WTC11 (cell line): ENCODE results near the gene FBLN2.

Experiments
- CTCF ChIP-seq: fragments of 200-600 bp; IDR thresholded peaks from 2 replicates; pipeline ENCODE4 v1.8.0; 2022; ENCODE audit warnings: antibody characterized with exemption
- TEAD4 ChIP-seq: sonication (generic); formaldehyde crosslinking; IDR thresholded peaks from 2 replicates; pipeline ENCODE4 v1.8.0; 2022; ENCODE audit warnings: mild to moderate bottlenecking, missing genetic modification reagents

DNA sequence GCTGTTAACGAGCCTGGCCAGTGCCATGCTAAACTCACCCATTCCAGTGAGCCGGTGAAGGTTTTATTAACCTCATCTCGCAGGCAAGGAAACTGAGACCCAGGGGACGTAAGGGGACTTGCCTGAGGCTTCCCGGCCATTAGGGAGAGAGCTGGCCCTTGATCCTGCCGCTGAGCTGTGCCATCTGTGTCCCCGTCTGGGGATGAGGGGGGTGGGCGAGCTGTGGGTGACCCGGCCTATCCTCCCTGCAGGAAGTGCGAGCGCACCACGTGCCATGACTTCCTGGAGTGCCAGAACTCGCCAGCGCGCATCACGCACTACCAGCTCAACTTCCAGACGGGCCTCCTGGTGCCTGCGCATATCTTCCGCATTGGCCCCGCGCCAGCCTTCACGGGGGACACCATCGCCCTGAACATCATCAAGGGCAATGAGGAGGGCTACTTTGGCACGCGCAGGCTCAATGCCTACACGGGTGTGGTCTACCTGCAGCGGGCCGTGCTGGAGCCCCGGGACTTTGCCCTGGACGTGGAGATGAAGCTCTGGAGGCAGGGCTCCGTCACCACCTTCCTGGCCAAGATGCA, 88.5 kb downstream of the FBLN2 start:
- TF ChIP-seq CTCF (no peak), TEAD4 (CRISPR knock-in tag) (no peak)
